ENCODE data around the gene RNF187.

RNF187 gene

GRCh38 chr1:228494391-228494790 lies 7.2 kb downstream of the RNF187 start:
- no peaks in the 10 kb centered on the region for H3K9me3 ChIP-seq (ENCODE audit: insufficient read depth, low read depth, low read length)
- TF ChIP-seq CTCF (conservative IDR thresholded peaks at IDR 0.05; ENCODE audit: low read length) = no peak
- no peak for TF ChIP-seq EZH2phosphoT487 (IDR thresholded peaks at IDR 0.05; ENCODE audit: borderline replicate concordance)
- H3K4me1 ChIP-seq (ENCODE audit: insufficient read depth, low read length, poor library complexity, severe bottlenecking) = peaks cover 16% of the 10 kb centered on the region
- no peak overlapping the region for H3K4me3 ChIP-seq (ENCODE audit: low read length, poor library complexity, severe bottlenecking)
- peaks cover 32% of the 10 kb centered on the region; the same call in 1 of the 2 replicates for H3K36me3 ChIP-seq (ENCODE audit: insufficient read depth, low read length)
- H4K20me1 ChIP-seq (ENCODE audit: insufficient read depth, low read length, poor library complexity, severe bottlenecking) = peaks cover 30% of the 10 kb centered on the region
- H3K9me2 ChIP-seq (replicated peaks; ENCODE audit: low read depth, low read length) = no peaks in the 10 kb centered on the region
- H3K79me2 ChIP-seq (ENCODE audit: insufficient read depth, low read length) = peaks cover 37% of the 10 kb centered on the region
- no peak overlapping the region for H3K4me2 ChIP-seq (ENCODE audit: low read depth, low read length, poor library complexity, severe bottlenecking)
- H3F3A ChIP-seq (ENCODE audit: low read depth) = no peaks in the 10 kb centered on the region
- no peaks in the 10 kb centered on the region for H3K27me3 ChIP-seq (ENCODE audit: insufficient read depth, low read length, poor library complexity, severe bottlenecking)
- H2AFZ ChIP-seq (ENCODE audit: low read length) = no peak overlapping the region
- H3K9ac ChIP-seq (ENCODE audit: low read depth, low read length, poor library complexity, severe bottlenecking) = no peak overlapping the region

DNA sequence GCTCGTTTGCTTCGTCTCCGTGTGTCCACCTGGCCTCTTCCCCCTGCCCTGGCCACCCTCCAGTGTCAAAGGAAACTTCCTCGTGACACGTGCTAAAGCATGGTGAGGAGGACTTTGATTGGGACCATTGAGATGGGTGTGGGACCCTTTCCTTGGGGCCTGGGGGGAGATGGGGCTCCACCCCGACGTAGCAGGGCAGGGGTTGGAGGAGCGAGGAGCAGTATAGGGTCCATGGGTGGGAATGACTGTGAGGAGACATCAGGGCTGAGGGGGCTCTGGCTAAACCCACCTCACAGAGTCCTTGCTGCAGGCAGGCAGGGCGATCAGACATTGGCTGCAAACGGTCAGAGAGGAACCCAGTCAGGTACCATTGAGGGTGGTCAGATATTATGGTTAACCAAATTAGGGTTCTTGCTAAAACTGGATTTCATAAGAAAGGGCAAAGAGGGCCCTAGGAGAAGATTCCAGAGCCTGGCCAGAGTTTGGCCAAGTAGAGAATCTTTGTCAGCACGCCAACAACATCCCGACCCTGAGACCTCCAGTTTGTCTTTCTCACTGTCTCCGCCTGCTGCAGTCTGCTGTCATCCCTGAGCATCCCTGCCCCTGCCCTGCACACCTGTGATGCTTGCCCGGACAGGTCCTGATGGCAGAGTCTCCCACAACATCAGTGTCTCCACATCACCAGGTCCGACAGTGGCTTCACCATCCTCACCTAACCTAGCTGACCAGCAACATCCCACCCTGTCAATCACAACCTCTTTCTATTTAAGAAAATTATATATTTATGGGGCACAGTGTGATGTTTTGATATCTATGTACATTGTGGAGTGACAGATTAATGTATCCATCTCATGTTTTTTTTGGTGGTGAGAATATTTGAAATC lies 8.0 kb downstream of the RNF187 start:
- peaks cover 32% of the 10 kb centered on the region; the same call in 1 of the 2 replicates for H3K36me3 ChIP-seq (ENCODE audit: insufficient read depth, low read length)
- TF ChIP-seq CTCF (conservative IDR thresholded peaks at IDR 0.05; ENCODE audit: low read length) (no peak), EZH2phosphoT487 (IDR thresholded peaks at IDR 0.05; ENCODE audit: borderline replicate concordance) (no peak)
- no peak overlapping the region for H3K4me2 ChIP-seq (ENCODE audit: low read depth, low read length, poor library complexity, severe bottlenecking)
- H3K27me3 ChIP-seq (ENCODE audit: insufficient read depth, low read length, poor library complexity, severe bottlenecking) = no peaks in the 10 kb centered on the region
- peaks cover 22% of the 10 kb centered on the region for H4K20me1 ChIP-seq (ENCODE audit: insufficient read depth, low read length, poor library complexity, severe bottlenecking)
- peaks cover 8% of the 10 kb centered on the region for H3K4me1 ChIP-seq (ENCODE audit: insufficient read depth, low read length, poor library complexity, severe bottlenecking)
- H2AFZ ChIP-seq (ENCODE audit: low read length) = no peak overlapping the region
- no peak overlapping the region for H3K4me3 ChIP-seq (ENCODE audit: low read length, poor library complexity, severe bottlenecking)
- peaks cover 29% of the 10 kb centered on the region for H3K79me2 ChIP-seq (ENCODE audit: insufficient read depth, low read length)
- H3F3A ChIP-seq (ENCODE audit: low read depth) = no peaks in the 10 kb centered on the region
- H3K9me3 ChIP-seq (ENCODE audit: insufficient read depth, low read depth, low read length) = no peaks in the 10 kb centered on the region
- no peak overlapping the region for H3K9ac ChIP-seq (ENCODE audit: low read depth, low read length, poor library complexity, severe bottlenecking)
- no peaks in the 10 kb centered on the region for H3K9me2 ChIP-seq (replicated peaks; ENCODE audit: low read depth, low read length)

- Histone ChIP-seq H3K4me3 (ENCODE audit: low read length, poor library complexity, severe bottlenecking) (no peak overlapping the region), H3K79me2 (ENCODE audit: insufficient read depth, low read length) (peaks cover 20% of the 10 kb centered on the region), H3K27me3 (ENCODE audit: insufficient read depth, low read length, poor library complexity, severe bottlenecking) (no peaks in the 10 kb centered on the region), H3F3A (ENCODE audit: low read depth) (no peaks in the 10 kb centered on the region), H2AFZ (ENCODE audit: low read length) (no peak overlapping the region), H3K9me3 (ENCODE audit: insufficient read depth, low read depth, low read length) (no peaks in the 10 kb centered on the region), H3K36me3 (ENCODE audit: insufficient read depth, low read length) (peaks cover 32% of the 10 kb centered on the region; the same call in 1 of the 2 replicates), H3K4me2 (ENCODE audit: low read depth, low read length, poor library complexity, severe bottlenecking) (no peak overlapping the region), H4K20me1 (ENCODE audit: insufficient read depth, low read length, poor library complexity, severe bottlenecking) (peaks cover 14% of the 10 kb centered on the region), H3K4me1 (ENCODE audit: insufficient read depth, low read length, poor library complexity, severe bottlenecking) (peaks cover 7% of the 10 kb centered on the region), H3K9ac (ENCODE audit: low read depth, low read length, poor library complexity, severe bottlenecking) (no peak overlapping the region), H3K9me2 (replicated peaks; ENCODE audit: low read depth, low read length) (no peaks in the 10 kb centered on the region)
- TF ChIP-seq CTCF (conservative IDR thresholded peaks at IDR 0.05; ENCODE audit: low read length) = no peak
- no peak for TF ChIP-seq EZH2phosphoT487 (IDR thresholded peaks at IDR 0.05; ENCODE audit: borderline replicate concordance)
These were observed 8.9 kb downstream of the RNF187 start for GRCh38 chr1:228496084-228496483.
